Measurements from ENCODE around the gene GUCA1A. TPM values are rescaled to one million over a fixed set of nuclear protein-coding genes. Genes with fewer than 3 reads are reported as not detected.
A peak's percentile ranks its signal among the peaks of the same experiment; 100 is the strongest.

GUCA1A gene
- total RNA-seq, 1 experiment from 2014 or later, result 17.2 TPM

GRCh38 chr6:42203183-42203582, 30.0 kb downstream of the GUCA1A start:
- no peak overlapping the region for H3K18ac ChIP-seq (ENCODE audit: insufficient read length, low read depth, low read length)
- Mint-ChIP-seq H3K27me3 (ENCODE audit: low read depth) (no peaks in the 10 kb centered on the region), H3K9me3 (no peaks in the 10 kb centered on the region), H3K4me1 (peaks cover 4 to 7% of the 10 kb centered on the region in 2 experiments), H3K4me3 (no peak overlapping the region), H3K27ac (peak overlapping the region in 1 of 3 experiments; percentile 96; a peak in 1 of 7 replicates), H3K36me3 (ENCODE audit: insufficient read depth in 1 of 3, low read depth in 3 of 3) (peaks cover 13 to 27% (median 27%) of the 10 kb centered on the region in 3 experiments; a peak in 5 of 7 replicates)
- H4K8ac ChIP-seq (replicated peaks; ENCODE audit: insufficient read length, low read depth, low read length), result no peak overlapping the region
- no CpG with 5 or more reads among the region's 3 CpGs for WGBS (ENCODE audit: extremely low coverage, insufficient read length, low lambda C conversion rate)
- no peaks in the 10 kb centered on the region for H3K9me3 ChIP-seq (ENCODE audit: control insufficient read depth, low read depth, low read length)
- no peak overlapping the region for H2BK12ac ChIP-seq (ENCODE audit: insufficient read length, low read depth, low read length)
- no peak overlapping the region for H4K5ac ChIP-seq (ENCODE audit: insufficient read length, low read depth, low read length)
- no peaks in the 10 kb centered on the region for H3K79me1 ChIP-seq (ENCODE audit: insufficient read depth, low read depth, low read length, poor library complexity, severe bottlenecking)
- H3T11ph ChIP-seq (ENCODE audit: low read length), result no peak overlapping the region
- no peaks in the 10 kb centered on the region for H3K79me2 ChIP-seq (ENCODE audit: insufficient read depth, low read length)
- no peaks in the 10 kb centered on the region for H3K23me2 ChIP-seq (ENCODE audit: insufficient read length, low read depth, low read length, poor library complexity, severe bottlenecking)
- H2BK5ac ChIP-seq (ENCODE audit: insufficient read length, low read length), result no peak overlapping the region
- TF ChIP-seq CTCF (conservative IDR thresholded peaks at IDR 0.05), result no peak
- no peak overlapping the region for H3K56ac ChIP-seq (ENCODE audit: insufficient read length, low read depth, low read length)
- no peaks in the 10 kb centered on the region for H3K27me3 ChIP-seq (ENCODE audit: insufficient read depth, low read length)
- no peak overlapping the region for H3K4ac ChIP-seq (ENCODE audit: low read depth, low read length)
- H3K14ac ChIP-seq (ENCODE audit: insufficient read depth, low read length), result no peak overlapping the region
- DNase-seq, result no peak
- no peak overlapping the region for H2BK15ac ChIP-seq (ENCODE audit: low read depth, low read length)
- H2BK20ac ChIP-seq (ENCODE audit: low read depth, low read length, poor library complexity, severe bottlenecking), result no peak overlapping the region
- H2AFZ ChIP-seq (ENCODE audit: low read length), result no peak overlapping the region
- no peak overlapping the region for H3K27ac ChIP-seq (ENCODE audit: insufficient read length, low read depth, low read length)
- no peak overlapping the region for H3K4me2 ChIP-seq (ENCODE audit: insufficient read depth, insufficient read length, low read length)
- no peak overlapping the region for H2AK5ac ChIP-seq (ENCODE audit: insufficient read length, low read length)
- no peak overlapping the region for H2BK120ac ChIP-seq (ENCODE audit: low read depth, low read length, poor library complexity, severe bottlenecking)
- H3K23ac ChIP-seq (ENCODE audit: insufficient read length, low read depth, low read length), result no peak overlapping the region
- no peak overlapping the region for H3K9ac ChIP-seq (ENCODE audit: extremely low read depth, insufficient read length, low read length)
- H4K20me1 ChIP-seq (ENCODE audit: control insufficient read depth, insufficient read depth, insufficient read length), result no peaks in the 10 kb centered on the region
- H3K4me1 ChIP-seq (ENCODE audit: insufficient read depth, low read length), result no peaks in the 10 kb centered on the region
- no peak overlapping the region for H4K91ac ChIP-seq (ENCODE audit: insufficient read length, low read depth, low read length)
